ENCODE measurements around the gene CP. TPM values are rescaled to one million over a fixed set of nuclear protein-coding genes. Genes with fewer than 3 reads are reported as not detected.

Gene CP
- total and polyA plus RNA-seq, 9 of the 15 experiments (the other 6 are each of a cell fraction or from before 2014, with no cell fraction given): 0.30 to 0.75 TPM; not detected in 7

DNA sequence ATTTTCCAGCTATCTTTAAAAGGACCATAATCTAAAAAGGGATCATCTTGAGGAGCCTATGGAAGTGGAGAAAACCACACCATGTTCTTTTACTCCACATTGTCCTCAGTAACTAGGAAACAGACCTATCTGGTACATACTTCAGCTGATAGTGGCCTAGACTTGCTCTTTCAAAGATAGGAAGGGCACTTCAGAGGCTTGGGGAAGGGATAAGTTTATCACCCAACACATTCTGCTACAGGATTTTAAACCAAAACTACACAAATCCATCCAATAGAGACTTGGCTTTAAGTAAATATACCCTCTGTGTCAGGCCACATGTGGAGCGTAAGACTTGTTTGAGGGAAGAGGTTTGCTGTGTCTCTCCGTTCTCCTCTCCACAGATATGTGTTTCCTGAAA is 35.4 kb downstream of the CP start (continued):
- TF ChIP-seq, protein P1, sequence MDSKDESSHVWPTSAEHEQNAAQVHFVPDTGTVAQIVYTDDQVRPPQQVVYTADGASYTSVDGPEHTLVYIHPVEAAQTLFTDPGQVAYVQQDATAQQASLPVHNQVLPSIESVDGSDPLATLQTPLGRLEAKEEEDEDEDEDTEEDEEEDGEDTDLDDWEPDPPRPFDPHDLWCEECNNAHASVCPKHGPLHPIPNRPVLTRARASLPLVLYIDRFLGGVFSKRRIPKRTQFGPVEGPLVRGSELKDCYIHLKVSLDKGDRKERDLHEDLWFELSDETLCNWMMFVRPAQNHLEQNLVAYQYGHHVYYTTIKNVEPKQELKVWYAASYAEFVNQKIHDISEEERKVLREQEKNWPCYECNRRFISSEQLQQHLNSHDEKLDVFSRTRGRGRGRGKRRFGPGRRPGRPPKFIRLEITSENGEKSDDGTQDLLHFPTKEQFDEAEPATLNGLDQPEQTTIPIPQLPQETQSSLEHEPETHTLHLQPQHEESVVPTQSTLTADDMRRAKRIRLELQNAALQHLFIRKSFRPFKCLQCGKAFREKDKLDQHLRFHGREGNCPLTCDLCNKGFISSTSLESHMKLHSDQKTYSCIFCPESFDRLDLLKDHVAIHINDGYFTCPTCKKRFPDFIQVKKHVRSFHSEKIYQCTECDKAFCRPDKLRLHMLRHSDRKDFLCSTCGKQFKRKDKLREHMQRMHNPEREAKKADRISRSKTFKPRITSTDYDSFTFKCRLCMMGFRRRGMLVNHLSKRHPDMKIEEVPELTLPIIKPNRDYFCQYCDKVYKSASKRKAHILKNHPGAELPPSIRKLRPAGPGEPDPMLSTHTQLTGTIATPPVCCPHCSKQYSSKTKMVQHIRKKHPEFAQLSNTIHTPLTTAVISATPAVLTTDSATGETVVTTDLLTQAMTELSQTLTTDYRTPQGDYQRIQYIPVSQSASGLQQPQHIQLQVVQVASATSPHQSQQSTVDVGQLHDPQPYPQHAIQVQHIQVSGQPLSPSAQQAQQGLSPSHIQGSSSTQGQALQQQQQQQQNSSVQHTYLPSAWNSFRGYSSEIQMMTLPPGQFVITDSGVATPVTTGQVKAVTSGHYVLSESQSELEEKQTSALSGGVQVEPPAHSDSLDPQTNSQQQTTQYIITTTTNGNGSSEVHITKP (IDR thresholded peaks at IDR 0.05; ENCODE audit: partially characterized antibody): no peak
- TF ChIP-seq ZNF77 (CRISPR knock-in tag; IDR thresholded peaks at IDR 0.05) (no peak), RBFOX2 (IDR thresholded peaks at IDR 0.05; ENCODE audit: low read depth, low read length) (no peak), ZNF707 (CRISPR knock-in tag; conservative IDR thresholded peaks at IDR 0.05) (no peak), PHF20 (IDR thresholded peaks at IDR 0.05; ENCODE audit: partially characterized antibody) (no peak), LEF1 (IDR thresholded peaks at IDR 0.05) (no peak), POLR2AphosphoS2 (IDR thresholded peaks at IDR 0.05; ENCODE audit: low read length) (no peak), SMARCA5 (IDR thresholded peaks at IDR 0.05) (no peak), ZNF224 (CRISPR knock-in tag; IDR thresholded peaks at IDR 0.05) (no peak), ZNF134 (CRISPR knock-in tag; conservative IDR thresholded peaks at IDR 0.05) (no peak), ESRRB (CRISPR knock-in tag; IDR thresholded peaks at IDR 0.05; ENCODE audit: borderline replicate concordance) (no peak), ERF (CRISPR knock-in tag; IDR thresholded peaks at IDR 0.05) (0 out of 2 replicates have a peak, but pooled peaks have one; percentile 52), ZNF12 (CRISPR knock-in tag; IDR thresholded peaks at IDR 0.05) (no peak), CHD1 (IDR thresholded peaks at IDR 0.05; ENCODE audit: low read length) (no peak), HMG20B (CRISPR knock-in tag; IDR thresholded peaks at IDR 0.05) (no peak)
- TF ChIP-seq, protein P2, sequence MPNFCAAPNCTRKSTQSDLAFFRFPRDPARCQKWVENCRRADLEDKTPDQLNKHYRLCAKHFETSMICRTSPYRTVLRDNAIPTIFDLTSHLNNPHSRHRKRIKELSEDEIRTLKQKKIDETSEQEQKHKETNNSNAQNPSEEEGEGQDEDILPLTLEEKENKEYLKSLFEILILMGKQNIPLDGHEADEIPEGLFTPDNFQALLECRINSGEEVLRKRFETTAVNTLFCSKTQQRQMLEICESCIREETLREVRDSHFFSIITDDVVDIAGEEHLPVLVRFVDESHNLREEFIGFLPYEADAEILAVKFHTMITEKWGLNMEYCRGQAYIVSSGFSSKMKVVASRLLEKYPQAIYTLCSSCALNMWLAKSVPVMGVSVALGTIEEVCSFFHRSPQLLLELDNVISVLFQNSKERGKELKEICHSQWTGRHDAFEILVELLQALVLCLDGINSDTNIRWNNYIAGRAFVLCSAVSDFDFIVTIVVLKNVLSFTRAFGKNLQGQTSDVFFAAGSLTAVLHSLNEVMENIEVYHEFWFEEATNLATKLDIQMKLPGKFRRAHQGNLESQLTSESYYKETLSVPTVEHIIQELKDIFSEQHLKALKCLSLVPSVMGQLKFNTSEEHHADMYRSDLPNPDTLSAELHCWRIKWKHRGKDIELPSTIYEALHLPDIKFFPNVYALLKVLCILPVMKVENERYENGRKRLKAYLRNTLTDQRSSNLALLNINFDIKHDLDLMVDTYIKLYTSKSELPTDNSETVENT (CRISPR knock-in tag; IDR thresholded peaks at IDR 0.05): no peak
- TF ChIP-seq, protein P3, sequence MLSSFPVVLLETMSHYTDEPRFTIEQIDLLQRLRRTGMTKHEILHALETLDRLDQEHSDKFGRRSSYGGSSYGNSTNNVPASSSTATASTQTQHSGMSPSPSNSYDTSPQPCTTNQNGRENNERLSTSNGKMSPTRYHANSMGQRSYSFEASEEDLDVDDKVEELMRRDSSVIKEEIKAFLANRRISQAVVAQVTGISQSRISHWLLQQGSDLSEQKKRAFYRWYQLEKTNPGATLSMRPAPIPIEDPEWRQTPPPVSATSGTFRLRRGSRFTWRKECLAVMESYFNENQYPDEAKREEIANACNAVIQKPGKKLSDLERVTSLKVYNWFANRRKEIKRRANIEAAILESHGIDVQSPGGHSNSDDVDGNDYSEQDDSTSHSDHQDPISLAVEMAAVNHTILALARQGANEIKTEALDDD (IDR thresholded peaks at IDR 0.05): no peak
- TF ChIP-seq, protein P4, sequence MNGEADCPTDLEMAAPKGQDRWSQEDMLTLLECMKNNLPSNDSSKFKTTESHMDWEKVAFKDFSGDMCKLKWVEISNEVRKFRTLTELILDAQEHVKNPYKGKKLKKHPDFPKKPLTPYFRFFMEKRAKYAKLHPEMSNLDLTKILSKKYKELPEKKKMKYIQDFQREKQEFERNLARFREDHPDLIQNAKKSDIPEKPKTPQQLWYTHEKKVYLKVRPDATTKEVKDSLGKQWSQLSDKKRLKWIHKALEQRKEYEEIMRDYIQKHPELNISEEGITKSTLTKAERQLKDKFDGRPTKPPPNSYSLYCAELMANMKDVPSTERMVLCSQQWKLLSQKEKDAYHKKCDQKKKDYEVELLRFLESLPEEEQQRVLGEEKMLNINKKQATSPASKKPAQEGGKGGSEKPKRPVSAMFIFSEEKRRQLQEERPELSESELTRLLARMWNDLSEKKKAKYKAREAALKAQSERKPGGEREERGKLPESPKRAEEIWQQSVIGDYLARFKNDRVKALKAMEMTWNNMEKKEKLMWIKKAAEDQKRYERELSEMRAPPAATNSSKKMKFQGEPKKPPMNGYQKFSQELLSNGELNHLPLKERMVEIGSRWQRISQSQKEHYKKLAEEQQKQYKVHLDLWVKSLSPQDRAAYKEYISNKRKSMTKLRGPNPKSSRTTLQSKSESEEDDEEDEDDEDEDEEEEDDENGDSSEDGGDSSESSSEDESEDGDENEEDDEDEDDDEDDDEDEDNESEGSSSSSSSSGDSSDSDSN (IDR thresholded peaks at IDR 0.05; ENCODE audit: borderline replicate concordance in 1 of 2, low read depth in 2 of 2, low read length in 2 of 2): no peak
- TF ChIP-seq, protein P5, sequence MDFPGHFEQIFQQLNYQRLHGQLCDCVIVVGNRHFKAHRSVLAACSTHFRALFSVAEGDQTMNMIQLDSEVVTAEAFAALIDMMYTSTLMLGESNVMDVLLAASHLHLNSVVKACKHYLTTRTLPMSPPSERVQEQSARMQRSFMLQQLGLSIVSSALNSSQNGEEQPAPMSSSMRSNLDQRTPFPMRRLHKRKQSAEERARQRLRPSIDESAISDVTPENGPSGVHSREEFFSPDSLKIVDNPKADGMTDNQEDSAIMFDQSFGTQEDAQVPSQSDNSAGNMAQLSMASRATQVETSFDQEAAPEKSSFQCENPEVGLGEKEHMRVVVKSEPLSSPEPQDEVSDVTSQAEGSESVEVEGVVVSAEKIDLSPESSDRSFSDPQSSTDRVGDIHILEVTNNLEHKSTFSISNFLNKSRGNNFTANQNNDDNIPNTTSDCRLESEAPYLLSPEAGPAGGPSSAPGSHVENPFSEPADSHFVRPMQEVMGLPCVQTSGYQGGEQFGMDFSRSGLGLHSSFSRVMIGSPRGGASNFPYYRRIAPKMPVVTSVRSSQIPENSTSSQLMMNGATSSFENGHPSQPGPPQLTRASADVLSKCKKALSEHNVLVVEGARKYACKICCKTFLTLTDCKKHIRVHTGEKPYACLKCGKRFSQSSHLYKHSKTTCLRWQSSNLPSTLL (IDR thresholded peaks at IDR 0.05): no peak
